GM12878 (cell line): ENCODE measurements around the gene AGBL1. TPM values are rescaled to one million over a fixed set of nuclear protein-coding genes. Genes with fewer than 3 reads are reported as not detected.

Experiments
- ATAC-seq: fragments of 200-7000 bp; cut with Tn5 transposase; 3 replicates; pipeline ENCODE4 v1.9.1; 2020; ENCODE audit warnings: mild to moderate bottlenecking, moderate library complexity
- BruUV-seq: library from RNA; stranded (reverse); fragments of 400-500 nt; replicated peaks from 2 replicates; lab custom pipeline; 2021; lab: Mats Ljungman, UMichigan
- CTCF ChIA-PET: fragments of 300-600 bp; sonication (Branson Sonifier 250); formaldehyde crosslinking; extraction: SDS; loops from one replicate; lab custom pipeline; 2021; ENCODE audit warnings: inconsistent platforms; lab: Yijun Ruan, JAX
- POLR2A ChIA-PET: fragments of 350-600 bp; formaldehyde crosslinking; extraction: SDS; loops from one replicate; lab custom pipeline; 2021; ENCODE audit warnings: inconsistent platforms; lab: Charles Lee
- RAD21 ChIA-PET: fragments of 300-600 bp; sonication (Branson Sonifier 250); formaldehyde crosslinking; loops from one replicate; lab custom pipeline; 2023; ENCODE audit warnings: antibody characterized with exemption; ENCODE audit not compliant: unreplicated experiment; lab: Charles Lee
- SMC1A ChIA-PET: fragments of 300-600 bp; sonication (Branson Sonifier 250); formaldehyde crosslinking; loops from one replicate; lab custom pipeline; 2023; ENCODE audit not compliant: unreplicated experiment, uncharacterized antibody; lab: Charles Lee
- DNase-seq: peaks from one replicate; pipeline ENCODE4 v3.0.0-alpha.2; 2011; ENCODE audit warnings: low read depth, low spot score
- FAIRE-seq: peaks from 3 replicates; lab custom pipeline; 2011; peaks lifted over from hg19 to GRCh38; lab: Jason Lieb, UNC
- H2AFZ ChIP-seq: 2 replicates; pipeline ENCODE4 v1.6.0; 2011; ENCODE audit warnings: low read depth, low read length, control low read depth; ENCODE audit not compliant: control insufficient read depth
- H3K27ac ChIP-seq: 2 replicates; pipeline ENCODE4 v1.5.1; 2011; ENCODE audit warnings: control low read depth; ENCODE audit not compliant: control insufficient read depth, insufficient read depth
- H3K27me3 ChIP-seq, 2 experiments: replicated peaks in 1 of 2; 2 replicates each; pipeline versions ENCODE4 v1.6.0 to v1.6.1; 2011; ENCODE audit warnings: low read length in 1 of 2; ENCODE audit not compliant: control insufficient read depth in 2 of 2, insufficient read depth in 2 of 2
- H3K36me3 ChIP-seq, 2 experiments: 2 replicates each; pipeline ENCODE4 v1.5.1; 2011; ENCODE audit warnings: low read length in 1 of 2; ENCODE audit not compliant: control insufficient read depth in 2 of 2, insufficient read depth in 2 of 2
- H3K4me1 ChIP-seq: 2 replicates; pipeline ENCODE4 v1.6.1; 2011; ENCODE audit warnings: mild to moderate bottlenecking, low read length, moderate library complexity, mixed read lengths; ENCODE audit not compliant: control insufficient read depth, insufficient read depth
- H3K4me2 ChIP-seq: 2 replicates; pipeline ENCODE4 v1.6.0; 2011; ENCODE audit warnings: control low read depth; ENCODE audit not compliant: control insufficient read depth, insufficient read depth
- H3K4me3 ChIP-seq: fragments of 200-600 bp; sonication (generic); 2 replicates; pipeline ENCODE4 v1.5.1; 2016
- H3K79me2 ChIP-seq: 2 replicates; pipeline ENCODE4 v1.6.0; 2011; ENCODE audit warnings: low read length; ENCODE audit not compliant: control insufficient read depth, insufficient read depth
- H3K9ac ChIP-seq: 2 replicates; pipeline ENCODE4 v1.8.0; 2011; ENCODE audit warnings: low read length, control low read depth, mixed read lengths; ENCODE audit not compliant: control insufficient read depth, insufficient read depth
- H3K9me3 ChIP-seq: replicated peaks from 3 replicates; pipeline ENCODE4 v1.5.1; 2011; ENCODE audit warnings: mild to moderate bottlenecking, low read length; ENCODE audit not compliant: control insufficient read depth, insufficient read depth
- H4K20me1 ChIP-seq: 2 replicates; pipeline ENCODE4 v1.6.0; 2011; ENCODE audit not compliant: control insufficient read depth, insufficient read depth
- MXI1 ChIP-seq: fragments of 150-350 bp; IDR thresholded peaks from 2 replicates; pipeline ENCODE4 v1.6.1; 2011; ENCODE audit warnings: low read depth, mild to moderate bottlenecking, inconsistent platforms, low read length, improper control_type of control experiment
- NFYB ChIP-seq: IDR thresholded peaks from 2 replicates; pipeline ENCODE4 v1.6.1; 2011; ENCODE audit warnings: low read depth, mild to moderate bottlenecking, low read length, improper control_type of control experiment, moderate library complexity; ENCODE audit not compliant: insufficient read depth
- REST ChIP-seq: IDR thresholded peaks from 2 replicates; pipeline ENCODE4 v1.6.1; 2012; ENCODE audit warnings: mild to moderate bottlenecking, low read depth, low read length
- SMC3 ChIP-seq: IDR thresholded peaks from 2 replicates; pipeline ENCODE4 v1.6.1; 2011; ENCODE audit warnings: low read length, improper control_type of control experiment, borderline replicate concordance
- TCF3 ChIP-seq: IDR thresholded peaks from 2 replicates; pipeline ENCODE4 v1.6.1; 2012; ENCODE audit warnings: low read depth, mild to moderate bottlenecking, low read length, borderline replicate concordance; ENCODE audit not compliant: insufficient read depth
- YBX1 ChIP-seq: fragments of 450-650 bp; IDR thresholded peaks from 2 replicates; pipeline ENCODE4 v1.6.1; 2016; ENCODE audit warnings: antibody characterized with exemption
- WGBS: methylation state at CpG from one replicate; pipeline ENCODE4 v1.1.6; 2016; ENCODE audit warnings: low lambda C conversion rate; ENCODE audit not compliant: insufficient replicate concordance, insufficient coverage; ENCODE audit errors: missing lambda C conversion rate; 5-methylcytosine and 5-hydroxymethylcytosine counted together
- in situ Hi-C: fragments of 300-500 bp; cut with MboI; formaldehyde crosslinking; loops from 9 replicates; pipeline ENCODE4 v1.14.3; 2018; ENCODE audit warnings: mixed read lengths
- intact Hi-C: fragments of 100-400 bp; cut with micrococcal nuclease; formaldehyde crosslinking; loops from one replicate; pipeline ENCODE4 v1.14.2; 2022; ENCODE audit not compliant: unreplicated experiment
- polyA plus RNA-seq, 11 experiments: library from polyadenylated mRNA; depleted of rRNA in 4 of 11; unstranded in 6 of 11; stranded (reverse) in 5 of 11; fragments of >200 nt; fragmentation: Nextera tagmentation in 4 of 11; fragmentation: Illumina TruSeq in 1 of 11; extraction: Ambion mirVana in 4 of 11; extraction: Trizol in 1 of 11; gene quantifications; 1 replicate in 1 of 11; 2 replicates in 10 of 11; pipeline versions ENCODE4 v1.2.1 to v1.2.3, GENCODE V29; 2011 to 2016; ENCODE audit warnings: inconsistent platforms in 2 of 11, missing spikeins in 2 of 11, low read depth in 1 of 11
- total RNA-seq, 4 experiments: library from RNA; depleted of rRNA in 3 of 4; stranded (reverse); fragments of >200 nt in 3 of 4; fragmentation: Illumina TruSeq in 1 of 4; extraction: Trizol in 1 of 4; gene quantifications; 2 replicates each; pipeline versions ENCODE4 v1.2.1 to v1.2.3, GENCODE V29; 2013 to 2021

AGBL1 gene
- total and polyA plus RNA-seq, 10 of the 15 experiments (the other 5 are each of a cell fraction or from before 2014, with no cell fraction given) = not detected

GRCh38 chr15:86919581-86919980, 839.9 kb downstream of the AGBL1 start:
- Histone ChIP-seq H4K20me1 (no peaks in the 10 kb centered on the region), H3K79me2 (no peaks in the 10 kb centered on the region), H3K36me3 (no peaks in the 10 kb centered on the region), H3K4me3 (no peak overlapping the region), H3K9ac (no peak overlapping the region), H2AFZ (no peak overlapping the region), H3K27ac (no peak overlapping the region), H3K4me1 (no peaks in the 10 kb centered on the region), H3K4me2 (no peak overlapping the region), H3K9me3 (no peaks in the 10 kb centered on the region), H3K27me3 (no peaks in the 10 kb centered on the region)
- DNase-seq (no peak), FAIRE-seq (no peak), ATAC-seq (no peak)
- SMC1A ChIA-PET = no interaction called here
- CTCF ChIA-PET = no interaction called here
- TF ChIP-seq SMC3 (no peak), MXI1 (no peak), YBX1 (no peak), NFYB (no peak), TCF3 (no peak), REST (no peak)
- in situ Hi-C loops (no loop called here), intact Hi-C loops (no loop called here)
- RAD21 ChIA-PET = no interaction called here
- 50% methylated on average over 4 of the region's 4 CpGs for WGBS
- no TSS peak for BruUV-seq
- POLR2A ChIA-PET = no interaction called here
